ENCODE data around the gene SERPINE1.
A peak's percentile ranks its signal among the peaks of the same experiment; 100 is the strongest.
"Not testable (repeated sequence)": the region's sequence is repeated elsewhere in the genome, so short reads cannot be mapped to it uniquely, and the experiment has no call there.

Gene SERPINE1

GRCh38 chr7:101103701-101104100 is 23.2 kb upstream of the SERPINE1 start:
- not testable (repeated sequence) for H3K27me3 ChIP-seq (ENCODE audit: control insufficient read depth in 3 of 3, insufficient read depth in 3 of 3, low read depth in 1 of 3, low read length in 3 of 3); H3K9ac ChIP-seq (ENCODE audit: low read depth, low read length, poor library complexity); H2BK120ac ChIP-seq (ENCODE audit: low read depth, low read length); H4K8ac ChIP-seq (ENCODE audit: low read depth, low read length); H3K4me2 ChIP-seq (ENCODE audit: insufficient read depth, low read length, poor library complexity, severe bottlenecking); DNase-seq (ENCODE audit: low spot score); H3K9me3 ChIP-seq (replicated peaks in 1 of 2; ENCODE audit: control insufficient read depth in 2 of 2, insufficient read depth in 1 of 2, low read depth in 1 of 2, low read length in 2 of 2); H2AFZ ChIP-seq (ENCODE audit: low read length); H2BK15ac ChIP-seq (ENCODE audit: low read length); H4K91ac ChIP-seq (ENCODE audit: low read depth, low read length, poor library complexity); H2BK5ac ChIP-seq (ENCODE audit: low read length); H3K23ac ChIP-seq (ENCODE audit: low read depth, low read length, poor library complexity); H3K79me1 ChIP-seq (ENCODE audit: low read depth, low read length); H3K36me3 ChIP-seq (replicated peaks in 1 of 2; ENCODE audit: control insufficient read depth in 2 of 2, insufficient read depth in 2 of 2, low read length in 2 of 2); H3K27ac ChIP-seq (replicated peaks; ENCODE audit: low read length); H3K4ac ChIP-seq (ENCODE audit: low read length); H3K4me3 ChIP-seq (ENCODE audit: low read length in 2 of 2); H3K14ac ChIP-seq (ENCODE audit: low read length)
- peak overlapping the region; percentile 74 for H3K18ac ChIP-seq (ENCODE audit: low read length)
- H2AK5ac ChIP-seq (ENCODE audit: low read depth, low read length) = peak overlapping the region; percentile 5
- WGBS, 2 donors (ENCODE audit: extremely low coverage in 2 of 2, insufficient read length in 2 of 2, insufficient replicate concordance in 1 of 2) = no CpG with 5 or more reads among the region's 10 CpGs
- H2BK12ac ChIP-seq (ENCODE audit: low read length) = peak overlapping the region; percentile 24
- H3K4me1 ChIP-seq (ENCODE audit: control insufficient read depth in 2 of 2, insufficient read depth in 1 of 2, low read depth in 1 of 2, low read length in 2 of 2) = peaks cover 14% of the 10 kb centered on the region in 2 donors

GRCh38 chr7:101104193-101104713 is 22.7 kb upstream of the SERPINE1 start:
- H2BK15ac ChIP-seq (ENCODE audit: low read length) = no peak overlapping the region
- no peak overlapping the region for H3K4me3 ChIP-seq (ENCODE audit: low read length in 2 of 2)
- no peak overlapping the region for H3K18ac ChIP-seq (ENCODE audit: low read length)
- no peak overlapping the region for H2AFZ ChIP-seq (ENCODE audit: low read length)
- H3K9ac ChIP-seq (ENCODE audit: low read depth, low read length, poor library complexity) = no peak overlapping the region
- no peaks in the 10 kb centered on the region for H3K9me3 ChIP-seq (replicated peaks in 1 of 2; ENCODE audit: control insufficient read depth in 2 of 2, insufficient read depth in 1 of 2, low read depth in 1 of 2, low read length in 2 of 2)
- DNase-seq (ENCODE audit: low spot score) = no peak
- no peak overlapping the region for H2AK5ac ChIP-seq (ENCODE audit: low read depth, low read length)
- H4K91ac ChIP-seq (ENCODE audit: low read depth, low read length, poor library complexity) = no peak overlapping the region
- peaks cover 13% of the 10 kb centered on the region in 2 donors for H3K4me1 ChIP-seq (ENCODE audit: control insufficient read depth in 2 of 2, insufficient read depth in 1 of 2, low read depth in 1 of 2, low read length in 2 of 2)
- no peak overlapping the region for H3K4me2 ChIP-seq (ENCODE audit: insufficient read depth, low read length, poor library complexity, severe bottlenecking)
- H4K8ac ChIP-seq (ENCODE audit: low read depth, low read length) = no peak overlapping the region
- H3K4ac ChIP-seq (ENCODE audit: low read length) = no peak overlapping the region
- WGBS, 2 donors (ENCODE audit: extremely low coverage in 2 of 2, insufficient read length in 2 of 2, insufficient replicate concordance in 1 of 2) = no CpG with 5 or more reads among the region's 15 CpGs
- no peaks in the 10 kb centered on the region for H3K79me1 ChIP-seq (ENCODE audit: low read depth, low read length)
- no peak overlapping the region for H3K14ac ChIP-seq (ENCODE audit: low read length)
- H3K27ac ChIP-seq (replicated peaks; ENCODE audit: low read length) = no peak overlapping the region
- H3K23ac ChIP-seq (ENCODE audit: low read depth, low read length, poor library complexity) = no peak overlapping the region
- no peak overlapping the region for H2BK120ac ChIP-seq (ENCODE audit: low read depth, low read length)
- H2BK12ac ChIP-seq (ENCODE audit: low read length) = no peak overlapping the region
- no peak overlapping the region for H2BK5ac ChIP-seq (ENCODE audit: low read length)
- H3K36me3 ChIP-seq (replicated peaks in 1 of 2; ENCODE audit: control insufficient read depth in 2 of 2, insufficient read depth in 2 of 2, low read length in 2 of 2) = no peaks in the 10 kb centered on the region
- H3K27me3 ChIP-seq (ENCODE audit: control insufficient read depth in 3 of 3, insufficient read depth in 3 of 3, low read depth in 1 of 3, low read length in 3 of 3) = no peaks in the 10 kb centered on the region

- no peaks in the 10 kb centered on the region for H3K27me3 ChIP-seq (ENCODE audit: control insufficient read depth in 3 of 3, insufficient read depth in 3 of 3, low read depth in 1 of 3, low read length in 3 of 3)
- no peak overlapping the region for H2BK120ac ChIP-seq (ENCODE audit: low read depth, low read length)
- H2BK12ac ChIP-seq (ENCODE audit: low read length) = no peak overlapping the region
- H3K79me1 ChIP-seq (ENCODE audit: low read depth, low read length) = no peaks in the 10 kb centered on the region
- H4K8ac ChIP-seq (ENCODE audit: low read depth, low read length) = no peak overlapping the region
- peaks cover 10 to 12% of the 10 kb centered on the region in 2 donors for H3K4me1 ChIP-seq (ENCODE audit: control insufficient read depth in 2 of 2, insufficient read depth in 1 of 2, low read depth in 1 of 2, low read length in 2 of 2)
- H2BK5ac ChIP-seq (ENCODE audit: low read length) = no peak overlapping the region
- H3K14ac ChIP-seq (ENCODE audit: low read length) = no peak overlapping the region
- H2BK15ac ChIP-seq (ENCODE audit: low read length) = no peak overlapping the region
- DNase-seq (ENCODE audit: low spot score) = no peak
- no peak overlapping the region for H3K4me2 ChIP-seq (ENCODE audit: insufficient read depth, low read length, poor library complexity, severe bottlenecking)
- no CpG with 5 or more reads among the region's 3 CpGs for WGBS, 2 donors (ENCODE audit: extremely low coverage in 2 of 2, insufficient read length in 2 of 2, insufficient replicate concordance in 1 of 2)
- no peak overlapping the region for H2AK5ac ChIP-seq (ENCODE audit: low read depth, low read length)
- no peak overlapping the region for H3K27ac ChIP-seq (replicated peaks; ENCODE audit: low read length)
- no peaks in the 10 kb centered on the region for H3K9me3 ChIP-seq (replicated peaks in 1 of 2; ENCODE audit: control insufficient read depth in 2 of 2, insufficient read depth in 1 of 2, low read depth in 1 of 2, low read length in 2 of 2)
- H4K91ac ChIP-seq (ENCODE audit: low read depth, low read length, poor library complexity) = no peak overlapping the region
- no peak overlapping the region for H3K9ac ChIP-seq (ENCODE audit: low read depth, low read length, poor library complexity)
- no peak overlapping the region for H2AFZ ChIP-seq (ENCODE audit: low read length)
- H3K18ac ChIP-seq (ENCODE audit: low read length) = no peak overlapping the region
- no peak overlapping the region for H3K23ac ChIP-seq (ENCODE audit: low read depth, low read length, poor library complexity)
- H3K4me3 ChIP-seq (ENCODE audit: low read length in 2 of 2) = no peak overlapping the region
- H3K4ac ChIP-seq (ENCODE audit: low read length) = no peak overlapping the region
- no peaks in the 10 kb centered on the region for H3K36me3 ChIP-seq (replicated peaks in 1 of 2; ENCODE audit: control insufficient read depth in 2 of 2, insufficient read depth in 2 of 2, low read length in 2 of 2)
Observed at GRCh38 chr7:101104799-101105198, 22.1 kb upstream of the SERPINE1 start.

- H3K27ac ChIP-seq (replicated peaks; ENCODE audit: low read length); H2BK15ac ChIP-seq (ENCODE audit: low read length); H2BK120ac ChIP-seq (ENCODE audit: low read depth, low read length); H3K36me3 ChIP-seq (replicated peaks in 1 of 2; ENCODE audit: control insufficient read depth in 2 of 2, insufficient read depth in 2 of 2, low read length in 2 of 2); H3K23ac ChIP-seq (ENCODE audit: low read depth, low read length, poor library complexity); H3K79me1 ChIP-seq (ENCODE audit: low read depth, low read length); H2BK12ac ChIP-seq (ENCODE audit: low read length); H2BK5ac ChIP-seq (ENCODE audit: low read length); H3K14ac ChIP-seq (ENCODE audit: low read length); H2AK5ac ChIP-seq (ENCODE audit: low read depth, low read length); H3K9ac ChIP-seq (ENCODE audit: low read depth, low read length, poor library complexity); DNase-seq (ENCODE audit: low spot score); H3K4ac ChIP-seq (ENCODE audit: low read length); H3K4me3 ChIP-seq (ENCODE audit: low read length in 2 of 2); H3K18ac ChIP-seq (ENCODE audit: low read length); H2AFZ ChIP-seq (ENCODE audit: low read length); H4K91ac ChIP-seq (ENCODE audit: low read depth, low read length, poor library complexity); H4K8ac ChIP-seq (ENCODE audit: low read depth, low read length); H3K9me3 ChIP-seq (replicated peaks in 1 of 2; ENCODE audit: control insufficient read depth in 2 of 2, insufficient read depth in 1 of 2, low read depth in 1 of 2, low read length in 2 of 2); H3K27me3 ChIP-seq (ENCODE audit: control insufficient read depth in 3 of 3, insufficient read depth in 3 of 3, low read depth in 1 of 3, low read length in 3 of 3); H3K4me2 ChIP-seq (ENCODE audit: insufficient read depth, low read length, poor library complexity, severe bottlenecking): not testable (repeated sequence)
- H3K4me1 ChIP-seq (ENCODE audit: control insufficient read depth in 2 of 2, insufficient read depth in 1 of 2, low read depth in 1 of 2, low read length in 2 of 2) = peaks cover 7 to 11% of the 10 kb centered on the region in 2 donors
- WGBS, 2 donors (ENCODE audit: extremely low coverage in 2 of 2, insufficient read length in 2 of 2, insufficient replicate concordance in 1 of 2) = no CpG with 5 or more reads among the region's 5 CpGs
Observed at GRCh38 chr7:101105248-101105647, 21.7 kb upstream of the SERPINE1 start.

All from neuronal stem cell (in vitro differentiated cells).